Left renal pelvis (tissue), 4 donors: ENCODE data around the gene TCF12. TPM values are rescaled to one million over a fixed set of nuclear protein-coding genes. Genes with fewer than 3 reads are reported as not detected.

ENCODE experiments used
- DNase-seq, 4 donors: peaks; one replicate each; pipeline ENCODE4 v3.0.0-alpha.2; 2013; ENCODE audit warnings: low read depth in 4 of 4, low spot score in 3 of 4
- polyA plus RNA-seq, 4 donors: library from polyadenylated mRNA; unstranded; fragments of 120-200 nt; gene quantifications; one replicate each; pipeline ENCODE4 v1.2.1, GENCODE V29; 2013; ENCODE audit not compliant: insufficient read length in 4 of 4

The TCF12 gene
- polyA plus RNA-seq, 4 donors, result 152 to 313 (median 190) TPM

GRCh38 chr15:57038040-57038439 is 119.6 kb downstream of the TCF12 start:
- no peak for DNase-seq

- no peak for DNase-seq
Measured at GRCh38 chr15:57038496-57038895, 120.1 kb downstream of the TCF12 start.

- no peak for DNase-seq
Measured at GRCh38 chr15:57041416-57041815, 123.0 kb downstream of the TCF12 start.

GRCh38 chr15:57044072-57044702 is 125.7 kb downstream of the TCF12 start:
- no peak for DNase-seq

- DNase-seq, result no peak
Measured at GRCh38 chr15:57044970-57045369, 126.5 kb downstream of the TCF12 start.

- no peak for DNase-seq
Measured at GRCh38 chr15:57045741-57046382, 127.4 kb downstream of the TCF12 start.

GRCh38 chr15:57048930-57049549 is 130.6 kb downstream of the TCF12 start:
- no peak for DNase-seq

- DNase-seq, result no peak
Measured at GRCh38 chr15:57053470-57053869, 135.0 kb downstream of the TCF12 start.

- no peak for DNase-seq
Measured at GRCh38 chr15:57054204-57054750, 135.8 kb downstream of the TCF12 start.

GRCh38 chr15:57056357-57056756 is 137.9 kb downstream of the TCF12 start:
- DNase-seq, result no peak

- no peak for DNase-seq
Measured at GRCh38 chr15:57057134-57057930, 138.9 kb downstream of the TCF12 start.

- no peak for DNase-seq
Measured at GRCh38 chr15:57059026-57059660, 140.7 kb downstream of the TCF12 start.

GRCh38 chr15:57060799-57061198 is 142.4 kb downstream of the TCF12 start:
- DNase-seq, result no peak

- no peak for DNase-seq
Measured at GRCh38 chr15:57061281-57061680, 142.8 kb downstream of the TCF12 start.

- DNase-seq, result no peak
Measured at GRCh38 chr15:57061696-57062095, 143.3 kb downstream of the TCF12 start.

GRCh38 chr15:57064033-57064432 is 145.6 kb downstream of the TCF12 start:
- no peak for DNase-seq

- DNase-seq, result no peak
Measured at GRCh38 chr15:57069423-57069822, 151.0 kb downstream of the TCF12 start.

GRCh38 chr15:57070674-57071073 is 152.2 kb downstream of the TCF12 start:
- DNase-seq, result no peak

- no peak for DNase-seq
Measured at GRCh38 chr15:57079446-57079845, 161.0 kb downstream of the TCF12 start.

GRCh38 chr15:57079931-57080620 is 161.6 kb downstream of the TCF12 start:
- DNase-seq, result no peak
